ENCODE measurements around the gene BTRC.

Gene BTRC

GRCh38 chr10:101425535-101425934 is 71.6 kb downstream of the BTRC start:
- Histone ChIP-seq H3K9ac (ENCODE audit: low read depth, low read length) (no peak overlapping the region), H3K4me1 (ENCODE audit: insufficient read depth, low read length) (no peaks in the 10 kb centered on the region), H3K9me3 (ENCODE audit: insufficient read depth, low read depth, low read length) (no peaks in the 10 kb centered on the region), H3K36me3 (ENCODE audit: insufficient read depth, low read length) (no peaks in the 10 kb centered on the region), H3K27ac (ENCODE audit: low read depth, low read length) (no peak overlapping the region), H3K27me3 (ENCODE audit: insufficient read depth, low read length) (no peaks in the 10 kb centered on the region), H3K4me3 (ENCODE audit: low read length) (no peak overlapping the region)
- WGBS, result 94% methylated on average over 4 of the region's 4 CpGs

GRCh38 chr10:101428036-101428435 is 74.1 kb downstream of the BTRC start:
- Histone ChIP-seq H3K9ac (ENCODE audit: low read depth, low read length) (no peak overlapping the region), H3K4me1 (ENCODE audit: insufficient read depth, low read length) (no peaks in the 10 kb centered on the region), H3K27me3 (ENCODE audit: insufficient read depth, low read length) (no peaks in the 10 kb centered on the region), H3K9me3 (ENCODE audit: insufficient read depth, low read depth, low read length) (no peaks in the 10 kb centered on the region), H3K36me3 (ENCODE audit: insufficient read depth, low read length) (no peaks in the 10 kb centered on the region), H3K4me3 (ENCODE audit: low read length) (no peak overlapping the region), H3K27ac (ENCODE audit: low read depth, low read length) (no peak overlapping the region)
- 94% methylated on average over 3 of the region's 3 CpGs for WGBS

- 73% methylated on average over 3 of the region's 3 CpGs for WGBS
- Histone ChIP-seq H3K9me3 (ENCODE audit: insufficient read depth, low read depth, low read length) (no peaks in the 10 kb centered on the region), H3K27ac (ENCODE audit: low read depth, low read length) (no peak overlapping the region), H3K27me3 (ENCODE audit: insufficient read depth, low read length) (no peaks in the 10 kb centered on the region), H3K4me1 (ENCODE audit: insufficient read depth, low read length) (no peaks in the 10 kb centered on the region), H3K9ac (ENCODE audit: low read depth, low read length) (no peak overlapping the region), H3K4me3 (ENCODE audit: low read length) (no peak overlapping the region), H3K36me3 (ENCODE audit: insufficient read depth, low read length) (no peaks in the 10 kb centered on the region)
These were observed 75.5 kb downstream of the BTRC start for GRCh38 chr10:101429423-101429822.

GRCh38 chr10:101436302-101436701 is 82.3 kb downstream of the BTRC start:
- WGBS, result 94% methylated on average over 6 of the region's 6 CpGs
- Histone ChIP-seq H3K36me3 (ENCODE audit: insufficient read depth, low read length) (no peaks in the 10 kb centered on the region), H3K4me1 (ENCODE audit: insufficient read depth, low read length) (0 out of 2 replicates have a peak, but pooled peaks cover 5% of the 10 kb centered on the region), H3K4me3 (ENCODE audit: low read length) (no peak overlapping the region), H3K27ac (ENCODE audit: low read depth, low read length) (no peak overlapping the region), H3K9me3 (ENCODE audit: insufficient read depth, low read depth, low read length) (no peaks in the 10 kb centered on the region), H3K27me3 (ENCODE audit: insufficient read depth, low read length) (no peaks in the 10 kb centered on the region), H3K9ac (ENCODE audit: low read depth, low read length) (no peak overlapping the region)

GRCh38 chr10:101438881-101439391 is 85.0 kb downstream of the BTRC start:
- 85% methylated on average over 5 of the region's 5 CpGs for WGBS
- Histone ChIP-seq H3K36me3 (ENCODE audit: insufficient read depth, low read length) (no peaks in the 10 kb centered on the region), H3K4me1 (ENCODE audit: insufficient read depth, low read length) (0 out of 2 replicates have a peak, but pooled peaks cover 5% of the 10 kb centered on the region), H3K4me3 (ENCODE audit: low read length) (no peak overlapping the region), H3K27me3 (ENCODE audit: insufficient read depth, low read length) (no peaks in the 10 kb centered on the region), H3K9ac (ENCODE audit: low read depth, low read length) (no peak overlapping the region), H3K27ac (ENCODE audit: low read depth, low read length) (no peak overlapping the region), H3K9me3 (ENCODE audit: insufficient read depth, low read depth, low read length) (no peaks in the 10 kb centered on the region)

DNA sequence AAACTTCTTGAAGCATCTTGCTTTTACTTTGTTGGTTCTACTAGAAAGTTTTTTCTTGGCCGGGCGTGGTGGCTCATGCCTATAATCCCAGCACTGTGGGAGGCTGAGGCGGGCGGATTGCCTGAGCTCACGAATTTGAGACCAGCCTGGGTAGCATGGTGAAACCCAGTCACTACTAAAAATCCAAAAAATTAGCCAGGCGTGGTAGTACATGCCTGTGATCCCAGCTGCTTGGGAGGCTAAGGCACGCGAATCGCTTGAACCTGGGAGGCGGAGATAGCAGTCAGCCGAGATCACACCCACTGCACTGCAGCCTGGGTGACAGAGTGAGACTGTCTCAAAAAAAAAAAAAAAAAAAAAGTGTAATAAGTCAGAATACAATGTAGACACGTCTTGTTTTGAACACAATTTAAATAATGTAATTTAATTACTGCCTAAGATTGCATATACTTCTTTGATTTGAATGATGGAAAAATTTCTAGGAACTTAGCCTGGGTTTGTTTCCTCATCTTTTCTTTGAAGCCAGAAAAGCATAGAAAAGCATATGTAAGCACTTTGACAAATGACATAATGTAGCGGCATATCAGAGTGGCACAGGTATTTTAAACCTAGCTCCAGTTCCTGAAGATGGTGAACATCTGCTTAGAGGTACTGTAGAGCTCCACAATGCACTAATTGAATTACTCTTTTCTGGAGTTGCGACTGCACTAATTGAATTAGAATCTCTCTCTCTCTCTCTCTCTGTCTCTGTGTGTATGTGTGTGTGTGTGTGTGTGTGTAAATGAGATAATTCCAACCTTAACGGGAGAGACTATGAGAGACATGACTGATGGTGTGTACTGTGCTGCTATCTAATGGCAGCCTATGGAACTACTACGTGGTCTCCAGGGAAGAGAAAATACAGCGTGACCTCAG is 87.8 kb downstream of the BTRC start:
- 67% methylated on average over 16 of the region's 17 CpGs for WGBS
- Histone ChIP-seq H3K4me1 (ENCODE audit: insufficient read depth, low read length) (peaks cover 11% of the 10 kb centered on the region; the same call in 1 of the 2 replicates), H3K27me3 (ENCODE audit: insufficient read depth, low read length) (no peaks in the 10 kb centered on the region), H3K9me3 (ENCODE audit: insufficient read depth, low read depth, low read length) (no peaks in the 10 kb centered on the region), H3K27ac (ENCODE audit: low read depth, low read length) (no peak overlapping the region), H3K36me3 (ENCODE audit: insufficient read depth, low read length) (no peaks in the 10 kb centered on the region), H3K4me3 (ENCODE audit: low read length) (no peak overlapping the region), H3K9ac (ENCODE audit: low read depth, low read length) (no peak overlapping the region)

DNA sequence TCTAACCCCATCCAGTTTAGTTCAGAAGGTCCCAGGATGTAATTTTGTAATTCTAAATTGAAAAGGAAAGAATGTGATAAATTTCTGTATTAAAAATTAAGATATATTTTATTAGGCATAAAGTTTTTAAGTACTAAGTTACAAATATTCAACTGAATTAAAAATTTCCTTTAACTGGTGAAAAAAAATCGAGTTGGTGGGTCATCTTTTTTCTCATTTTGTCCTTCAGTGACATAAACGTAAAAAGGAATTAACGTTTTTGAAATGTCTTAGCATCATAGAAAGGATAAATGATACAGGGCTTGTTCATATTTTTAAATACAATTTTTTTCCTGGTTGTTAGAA is 88.5 kb downstream of the BTRC start:
- Histone ChIP-seq H3K4me3 (ENCODE audit: low read length) (no peak overlapping the region), H3K9me3 (ENCODE audit: insufficient read depth, low read depth, low read length) (no peaks in the 10 kb centered on the region), H3K9ac (ENCODE audit: low read depth, low read length) (no peak overlapping the region), H3K27ac (ENCODE audit: low read depth, low read length) (no peak overlapping the region), H3K27me3 (ENCODE audit: insufficient read depth, low read length) (no peaks in the 10 kb centered on the region), H3K36me3 (ENCODE audit: insufficient read depth, low read length) (no peaks in the 10 kb centered on the region), H3K4me1 (ENCODE audit: insufficient read depth, low read length) (peaks cover 11% of the 10 kb centered on the region; the same call in 1 of the 2 replicates)
- WGBS, result 84% methylated on average over 3 of the region's 3 CpGs

- Histone ChIP-seq H3K9me3 (ENCODE audit: insufficient read depth, low read depth, low read length) (no peaks in the 10 kb centered on the region), H3K36me3 (ENCODE audit: insufficient read depth, low read length) (no peaks in the 10 kb centered on the region), H3K27ac (ENCODE audit: low read depth, low read length) (no peak overlapping the region), H3K4me3 (ENCODE audit: low read length) (no peak overlapping the region), H3K9ac (ENCODE audit: low read depth, low read length) (no peak overlapping the region), H3K27me3 (ENCODE audit: insufficient read depth, low read length) (no peaks in the 10 kb centered on the region), H3K4me1 (ENCODE audit: insufficient read depth, low read length) (peaks cover 6% of the 10 kb centered on the region; the same call in 1 of the 2 replicates)
- WGBS, result 88% methylated on average over 2 of the region's 2 CpGs
These were observed 90.3 kb downstream of the BTRC start for GRCh38 chr10:101444058-101444898.

- H3K4me3 ChIP-seq (ENCODE audit: low read length), result no peak overlapping the region
- H3K9ac ChIP-seq (ENCODE audit: low read depth, low read length), result no peak overlapping the region
- no peaks in the 10 kb centered on the region for H3K9me3 ChIP-seq (ENCODE audit: insufficient read depth, low read depth, low read length)
- H3K36me3 ChIP-seq (ENCODE audit: insufficient read depth, low read length), result no peaks in the 10 kb centered on the region
- H3K4me1 ChIP-seq (ENCODE audit: insufficient read depth, low read length), result peaks cover 6% of the 10 kb centered on the region; the same call in 1 of the 2 replicates
- 82% methylated on average over 1 of the region's 2 CpGs for WGBS
- H3K27ac ChIP-seq (ENCODE audit: low read depth, low read length), result no peak overlapping the region; the same call in 1 of the 2 replicates
- H3K27me3 ChIP-seq (ENCODE audit: insufficient read depth, low read length), result no peaks in the 10 kb centered on the region
These were observed 92.1 kb downstream of the BTRC start for GRCh38 chr10:101446071-101446470.

DNA sequence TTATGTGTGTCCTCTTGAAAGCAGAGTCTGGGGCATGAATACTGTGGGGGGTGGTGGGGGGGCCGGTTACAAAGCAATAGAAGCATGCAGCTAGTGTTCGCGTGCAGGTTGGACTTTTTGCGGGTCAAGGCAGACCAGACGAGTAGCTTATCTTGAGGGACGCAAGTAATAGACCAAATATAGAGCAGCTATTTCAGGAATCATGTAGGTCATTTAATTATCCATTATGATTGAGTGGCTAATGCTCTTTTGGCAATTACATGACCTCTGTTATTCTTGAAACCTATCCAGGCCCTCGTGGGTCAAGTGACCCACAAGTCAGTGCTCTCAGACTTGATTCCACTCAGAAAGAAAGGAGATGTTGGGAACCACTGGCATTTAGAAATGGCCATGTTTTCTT is 93.0 kb downstream of the BTRC start:
- Histone ChIP-seq H3K27ac (ENCODE audit: low read depth, low read length) (no peak overlapping the region), H3K9me3 (ENCODE audit: insufficient read depth, low read depth, low read length) (no peaks in the 10 kb centered on the region), H3K27me3 (ENCODE audit: insufficient read depth, low read length) (no peaks in the 10 kb centered on the region), H3K4me1 (ENCODE audit: insufficient read depth, low read length) (peaks cover 6% of the 10 kb centered on the region; the same call in 1 of the 2 replicates), H3K36me3 (ENCODE audit: insufficient read depth, low read length) (no peaks in the 10 kb centered on the region), H3K4me3 (ENCODE audit: low read length) (no peak overlapping the region), H3K9ac (ENCODE audit: low read depth, low read length) (no peak overlapping the region)
- 87% methylated on average over 7 of the region's 7 CpGs for WGBS

DNA sequence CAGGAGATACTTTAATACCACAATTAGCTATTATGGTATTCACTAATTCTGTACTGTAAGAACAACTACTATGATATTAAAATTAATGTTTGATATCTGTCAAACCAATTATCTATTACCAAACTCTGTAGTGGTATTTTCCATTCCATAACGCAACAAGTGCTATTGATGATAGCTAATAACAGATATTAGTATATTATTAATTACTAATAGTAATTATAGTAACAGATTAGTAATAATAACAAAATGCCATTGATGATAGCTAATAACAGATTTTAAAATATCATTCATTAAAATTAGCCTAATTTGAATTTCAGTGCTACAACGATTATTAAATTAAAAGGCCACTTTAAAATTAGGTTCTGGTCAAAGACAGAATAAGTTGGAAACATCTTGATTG is 93.5 kb downstream of the BTRC start:
- whole genome bisulfite sequencing, result no CpG with 5 or more reads among the region's 2 CpGs
- Histone ChIP-seq H3K9ac (ENCODE audit: low read depth, low read length) (no peak overlapping the region), H3K9me3 (ENCODE audit: insufficient read depth, low read depth, low read length) (no peaks in the 10 kb centered on the region), H3K4me3 (ENCODE audit: low read length) (no peak overlapping the region), H3K36me3 (ENCODE audit: insufficient read depth, low read length) (no peaks in the 10 kb centered on the region), H3K27ac (ENCODE audit: low read depth, low read length) (no peak overlapping the region), H3K27me3 (ENCODE audit: insufficient read depth, low read length) (no peaks in the 10 kb centered on the region), H3K4me1 (ENCODE audit: insufficient read depth, low read length) (peaks cover 6% of the 10 kb centered on the region; the same call in 1 of the 2 replicates)

Data from HUES64 (cell line).